Stomach smooth muscle (tissue), 2 donors: ENCODE measurements around the gene AKAP13.

Experiments
- H3K27ac ChIP-seq: one replicate; pipeline ENCODE4 v1.7.0; 2013; ENCODE audit warnings: mild to moderate bottlenecking, low read length, inconsistent platforms
- H3K27me3 ChIP-seq, 2 donors: one replicate each; pipeline ENCODE4 v1.7.0; 2013; ENCODE audit warnings: low read length in 2 of 2; ENCODE audit not compliant: insufficient read depth in 2 of 2, control insufficient read depth in 1 of 2
- H3K36me3 ChIP-seq, 2 donors: one replicate each; pipeline ENCODE4 v1.7.0; 2013; ENCODE audit warnings: low read length in 2 of 2; ENCODE audit not compliant: control insufficient read depth in 2 of 2, insufficient read depth in 2 of 2
- H3K4me1 ChIP-seq: one replicate; pipeline ENCODE4 v1.7.0; 2013; ENCODE audit warnings: low read length; ENCODE audit not compliant: control insufficient read depth, insufficient read depth
- H3K4me3 ChIP-seq, 2 donors: one replicate each; pipeline ENCODE4 v1.7.0; 2013; ENCODE audit warnings: low read length in 2 of 2
- H3K9ac ChIP-seq, 2 donors: one replicate each; pipeline ENCODE4 v1.7.0; 2013; ENCODE audit warnings: low read length in 2 of 2, mild to moderate bottlenecking in 1 of 2
- H3K9me3 ChIP-seq, 2 donors: one replicate each; pipeline ENCODE4 v1.7.0; 2013; ENCODE audit warnings: low read length in 2 of 2; ENCODE audit not compliant: control insufficient read depth in 2 of 2
- donor health status: healthy.
- donor health status: Pancreatic carcinoma.

Gene AKAP13

DNA sequence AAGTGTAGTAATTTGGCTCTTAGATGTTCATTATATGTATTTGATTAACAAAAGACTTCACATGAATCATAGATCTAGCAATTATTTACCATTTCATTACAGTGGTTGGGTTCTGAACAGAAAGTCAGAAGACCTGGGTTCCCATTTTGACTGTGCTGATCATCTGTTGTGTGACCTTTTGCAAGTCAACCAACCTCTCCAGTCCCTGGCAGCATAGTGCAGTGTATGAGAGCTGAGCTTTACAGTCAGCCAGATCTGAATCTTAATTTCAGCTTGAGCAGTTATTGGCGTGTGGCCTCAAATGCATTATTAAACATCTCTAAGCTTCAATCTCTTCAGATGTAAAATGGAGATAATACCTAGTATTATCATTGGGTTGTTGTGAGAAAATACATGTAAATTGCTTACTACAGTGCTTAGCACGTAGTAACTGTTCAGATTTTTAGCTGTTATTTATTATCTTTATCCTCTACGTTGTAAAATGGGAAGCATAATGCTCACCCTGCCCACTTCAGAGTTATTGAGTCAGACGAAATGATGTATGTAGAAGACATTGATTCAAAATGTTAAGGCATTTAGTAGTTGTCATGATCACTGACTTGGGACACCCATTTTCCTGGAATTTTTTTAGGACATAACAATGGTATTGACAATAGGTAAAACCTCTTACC, 310.3 kb downstream of the AKAP13 start:
- peaks cover 22 to 44% of the 10 kb centered on the region in 2 donors for H3K36me3 ChIP-seq
- H3K4me3 ChIP-seq = no peak overlapping the region
- H3K9ac ChIP-seq = no peak overlapping the region
- no peaks in the 10 kb centered on the region for H3K9me3 ChIP-seq
- H3K27me3 ChIP-seq = no peaks in the 10 kb centered on the region
- H3K27ac ChIP-seq = no peak overlapping the region
- H3K4me1 ChIP-seq = peaks cover 13% of the 10 kb centered on the region

DNA sequence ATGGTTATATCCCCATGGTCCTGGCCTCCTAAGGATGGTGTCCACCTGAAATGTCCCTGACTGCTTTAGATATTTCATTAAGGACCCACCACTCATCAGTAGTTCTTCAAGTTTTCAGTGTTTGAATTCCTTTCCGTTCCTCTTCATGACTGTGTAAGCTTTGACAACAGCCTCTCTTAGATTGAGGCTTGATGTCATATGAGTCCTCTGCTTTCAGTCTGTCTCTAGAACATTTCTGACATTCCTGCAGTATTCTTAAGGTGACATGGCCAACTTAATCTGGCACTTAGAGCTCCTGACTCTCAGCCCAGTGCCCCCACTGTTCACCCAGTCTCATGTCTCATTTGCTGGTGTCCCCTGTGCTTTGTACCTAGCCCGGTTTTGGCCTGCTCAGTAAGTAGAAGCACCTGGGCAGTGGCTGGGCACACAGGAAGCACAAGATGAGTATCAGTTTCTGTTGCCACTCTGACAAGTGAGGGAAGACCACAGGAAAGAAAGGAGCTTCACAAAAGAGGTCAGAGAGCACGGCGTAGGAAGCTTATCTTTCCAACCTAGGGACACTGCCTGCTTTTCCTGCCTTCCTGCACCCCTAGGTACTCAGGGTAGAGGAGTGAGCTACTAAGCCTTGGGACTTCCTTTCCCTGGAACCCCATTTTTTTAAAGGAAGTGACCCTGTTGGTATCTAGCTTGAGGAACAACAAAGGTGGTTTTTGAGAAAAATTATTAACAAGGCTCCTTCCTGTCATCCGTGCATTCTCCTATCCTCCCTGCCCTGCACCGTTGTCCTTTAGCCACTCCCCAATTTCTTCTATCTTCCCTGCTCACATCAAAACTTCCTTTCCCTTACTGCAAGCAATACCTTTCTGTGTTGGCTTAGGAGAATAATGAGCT, 311.2 kb downstream of the AKAP13 start:
- Histone ChIP-seq H3K4me1 (peaks cover 13% of the 10 kb centered on the region), H3K27me3 (no peaks in the 10 kb centered on the region), H3K36me3 (peaks cover 18 to 44% of the 10 kb centered on the region in 2 donors), H3K4me3 (no peak overlapping the region), H3K9ac (no peak overlapping the region), H3K27ac (no peak overlapping the region), H3K9me3 (no peaks in the 10 kb centered on the region)

- Histone ChIP-seq H3K9ac (no peak overlapping the region), H3K27ac (no peak overlapping the region), H3K4me1 (peaks cover 13% of the 10 kb centered on the region)
Measured at GRCh38 chr15:85692321-85692720, 311.9 kb downstream of the AKAP13 start.

DNA sequence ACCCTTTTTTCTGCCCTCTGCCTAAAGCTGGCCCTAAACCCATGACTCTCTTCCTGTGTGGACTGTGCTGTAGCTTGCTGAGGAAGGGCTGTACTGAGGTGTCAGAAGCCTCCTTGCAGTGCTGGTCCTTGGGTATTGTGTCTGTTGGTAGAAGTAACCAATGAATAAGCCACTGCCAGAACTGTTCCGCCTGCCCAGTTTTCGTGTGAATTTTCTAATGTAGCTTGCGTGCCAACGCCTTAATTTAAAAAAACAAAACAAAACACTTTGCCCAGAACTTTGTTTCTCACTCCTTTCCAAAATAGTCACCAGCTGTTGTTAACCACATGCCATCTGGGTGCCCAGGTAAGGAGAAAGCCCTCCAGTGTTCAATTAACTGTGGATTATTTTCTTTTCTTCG, 312.5 kb downstream of the AKAP13 start:
- peaks cover 13% of the 10 kb centered on the region for H3K4me1 ChIP-seq
- H3K9me3 ChIP-seq = no peaks in the 10 kb centered on the region
- H3K27ac ChIP-seq = no peak overlapping the region
- no peak overlapping the region for H3K4me3 ChIP-seq
- H3K36me3 ChIP-seq = peaks cover 23 to 40% of the 10 kb centered on the region in 2 donors
- no peak overlapping the region for H3K9ac ChIP-seq
- H3K27me3 ChIP-seq = no peaks in the 10 kb centered on the region

More at GRCh38 chr15:85692321-85692720, 311.9 kb downstream of the AKAP13 start:
- Histone ChIP-seq H3K36me3 (peaks cover 23 to 44% of the 10 kb centered on the region in 2 donors), H3K27me3 (no peaks in the 10 kb centered on the region), H3K9me3 (no peaks in the 10 kb centered on the region), H3K4me3 (no peak overlapping the region)

DNA sequence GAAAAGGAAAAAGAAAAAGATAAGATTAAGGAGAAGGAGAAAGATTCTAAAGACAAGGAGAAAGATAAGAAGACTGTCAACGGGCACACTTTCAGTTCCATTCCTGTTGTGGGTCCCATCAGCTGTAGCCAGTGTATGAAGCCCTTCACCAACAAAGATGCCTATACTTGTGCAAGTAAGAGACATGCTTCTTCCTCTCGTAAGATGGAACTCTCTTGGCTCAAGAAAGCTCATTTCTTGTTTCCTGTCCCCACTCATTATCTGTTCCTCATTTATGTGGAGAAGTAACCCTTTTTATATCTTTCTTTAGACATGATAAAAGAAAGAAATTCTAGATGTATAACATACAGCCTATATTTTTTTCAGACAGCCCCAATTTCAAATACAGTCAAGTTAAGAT, 312.9 kb downstream of the AKAP13 start:
- Histone ChIP-seq H3K4me3 (no peak overlapping the region), H3K9me3 (no peaks in the 10 kb centered on the region), H3K27ac (no peak overlapping the region), H3K27me3 (no peaks in the 10 kb centered on the region), H3K36me3 (peaks cover 23 to 40% of the 10 kb centered on the region in 2 donors), H3K9ac (no peak overlapping the region), H3K4me1 (peaks cover 13% of the 10 kb centered on the region)

GRCh38 chr15:85694091-85694490, 313.7 kb downstream of the AKAP13 start:
- no peak overlapping the region for H3K27ac ChIP-seq
- H3K9me3 ChIP-seq = no peaks in the 10 kb centered on the region
- H3K9ac ChIP-seq = no peak overlapping the region
- H3K4me1 ChIP-seq = peaks cover 11% of the 10 kb centered on the region
- H3K4me3 ChIP-seq = no peak overlapping the region
- H3K36me3 ChIP-seq = peaks cover 23 to 40% of the 10 kb centered on the region in 2 donors
- no peaks in the 10 kb centered on the region for H3K27me3 ChIP-seq

GRCh38 chr15:85700767-85701166, 320.4 kb downstream of the AKAP13 start:
- Histone ChIP-seq H3K9me3 (no peaks in the 10 kb centered on the region), H3K27ac (no peak overlapping the region), H3K27me3 (no peaks in the 10 kb centered on the region), H3K4me3 (no peak overlapping the region), H3K9ac (no peak overlapping the region), H3K36me3 (peaks cover 7 to 12% of the 10 kb centered on the region in 2 donors), H3K4me1 (no peaks in the 10 kb centered on the region)

GRCh38 chr15:85702321-85703101, 322.1 kb downstream of the AKAP13 start:
- H3K4me3 ChIP-seq = no peak overlapping the region
- no peaks in the 10 kb centered on the region for H3K9me3 ChIP-seq
- H3K27ac ChIP-seq = no peak overlapping the region
- H3K36me3 ChIP-seq = peaks cover 3 to 7% of the 10 kb centered on the region in 2 donors
- H3K27me3 ChIP-seq = no peaks in the 10 kb centered on the region
- H3K9ac ChIP-seq = no peak overlapping the region
- H3K4me1 ChIP-seq = peaks cover 8% of the 10 kb centered on the region

GRCh38 chr15:85704066-85704465, 323.7 kb downstream of the AKAP13 start:
- H3K36me3 ChIP-seq = peaks cover 9 to 16% of the 10 kb centered on the region in 2 donors
- no peaks in the 10 kb centered on the region for H3K9me3 ChIP-seq
- no peak overlapping the region for H3K9ac ChIP-seq
- H3K4me3 ChIP-seq = no peak overlapping the region
- H3K27ac ChIP-seq = peak overlapping the region; percentile 1
- H3K4me1 ChIP-seq = peaks cover 14% of the 10 kb centered on the region
- H3K27me3 ChIP-seq = no peaks in the 10 kb centered on the region

- Histone ChIP-seq H3K27ac (no peak overlapping the region), H3K4me3 (no peak overlapping the region), H3K36me3 (peaks cover 9 to 16% of the 10 kb centered on the region in 2 donors), H3K9me3 (no peaks in the 10 kb centered on the region), H3K9ac (no peak overlapping the region), H3K27me3 (no peaks in the 10 kb centered on the region), H3K4me1 (peaks cover 14% of the 10 kb centered on the region)
Measured at GRCh38 chr15:85704720-85705429, 324.5 kb downstream of the AKAP13 start.
